ENCODE results near the gene KAT5.

GRCh38 chr11:65700399-65700798 lies 11.7 kb upstream of the KAT5 start:
- TF ChIP-seq CTCF (IDR thresholded peaks at IDR 0.05 in 4 of 5, conservative IDR thresholded peaks at IDR 0.05 in 1 of 5) (no peak), POLR2A (IDR thresholded peaks at IDR 0.05) (no peak)
